DND-41 (cell line): ENCODE measurements around the gene MAP1LC3C.

ENCODE experiments used
- ATAC-seq: fragments of 200-7000 bp; cut with Tn5 transposase; 3 replicates; pipeline ENCODE4 v1.9.1; 2021; ENCODE audit warnings: low read depth; ENCODE audit not compliant: insufficient read depth
- DNase-seq: peaks from one replicate; pipeline ENCODE4 v3.0.0-alpha.2; 2020
- H2AFZ ChIP-seq: 2 replicates; pipeline ENCODE4 v1.6.0; 2012; ENCODE audit warnings: low read depth, low read length
- H3K27ac ChIP-seq: 2 replicates; pipeline ENCODE4 v1.5.1; 2012; ENCODE audit warnings: low read length, inconsistent platforms
- H3K27me3 ChIP-seq: fragments of 200-600 bp; sonication (generic); 2 replicates; pipeline ENCODE4 v1.6.0; 2012; ENCODE audit warnings: low read length, mild to moderate bottlenecking, inconsistent platforms; ENCODE audit not compliant: insufficient read depth, poor library complexity
- H3K36me3 ChIP-seq: 2 replicates; pipeline ENCODE4 v1.5.1; 2012; ENCODE audit warnings: low read length, inconsistent platforms; ENCODE audit not compliant: insufficient read depth
- H3K4me1 ChIP-seq: 2 replicates; pipeline ENCODE4 v1.5.1; 2012; ENCODE audit warnings: mild to moderate bottlenecking, low read length; ENCODE audit not compliant: insufficient read depth
- H3K4me2 ChIP-seq: 2 replicates; pipeline ENCODE4 v1.6.0; 2012; ENCODE audit warnings: mild to moderate bottlenecking, moderate library complexity, low read length, inconsistent platforms; ENCODE audit not compliant: insufficient read depth
- H3K4me3 ChIP-seq, 2 experiments: fragments of 200-600 bp in 1 of 2; shearing (Covaris generic) in 1 of 2; 2 replicates each; pipeline ENCODE4 v1.5.1; 2012 to 2016; ENCODE audit warnings: inconsistent platforms in 2 of 2, low read length in 2 of 2, mild to moderate bottlenecking in 2 of 2, low read depth in 1 of 2, moderate library complexity in 1 of 2
- H3K79me2 ChIP-seq: 2 replicates; pipeline ENCODE4 v1.6.0; 2012; ENCODE audit warnings: low read length, inconsistent platforms; ENCODE audit not compliant: insufficient read depth
- H3K9ac ChIP-seq: 2 replicates; pipeline ENCODE4 v1.6.0; 2012; ENCODE audit warnings: low read depth, mild to moderate bottlenecking, inconsistent platforms, low read length, moderate library complexity
- H3K9me3 ChIP-seq: 2 replicates; pipeline ENCODE4 v1.5.1; 2012; ENCODE audit warnings: low read length, moderate library complexity, mild to moderate bottlenecking, inconsistent platforms; ENCODE audit not compliant: insufficient read depth, severe bottlenecking
- H4K20me1 ChIP-seq: 2 replicates; pipeline ENCODE4 v1.6.0; 2012; ENCODE audit warnings: low read length; ENCODE audit not compliant: insufficient read depth
- EZH2 ChIP-seq: IDR thresholded peaks from 3 replicates; pipeline ENCODE4 v1.6.1; 2012; ENCODE audit warnings: borderline replicate concordance, low read depth, mild to moderate bottlenecking, moderate library complexity, low read length, inconsistent platforms; ENCODE audit not compliant: severe bottlenecking
- TF ChIP-seq, protein P1 (sequence below): IDR thresholded peaks from 2 replicates; pipeline ENCODE4 v1.5.1; 2012; ENCODE audit warnings: borderline replicate concordance, low read length, moderate library complexity, mild to moderate bottlenecking; ENCODE audit not compliant: poor library complexity, severe bottlenecking; ENCODE audit errors: extremely low read depth

The MAP1LC3C gene

DNA sequence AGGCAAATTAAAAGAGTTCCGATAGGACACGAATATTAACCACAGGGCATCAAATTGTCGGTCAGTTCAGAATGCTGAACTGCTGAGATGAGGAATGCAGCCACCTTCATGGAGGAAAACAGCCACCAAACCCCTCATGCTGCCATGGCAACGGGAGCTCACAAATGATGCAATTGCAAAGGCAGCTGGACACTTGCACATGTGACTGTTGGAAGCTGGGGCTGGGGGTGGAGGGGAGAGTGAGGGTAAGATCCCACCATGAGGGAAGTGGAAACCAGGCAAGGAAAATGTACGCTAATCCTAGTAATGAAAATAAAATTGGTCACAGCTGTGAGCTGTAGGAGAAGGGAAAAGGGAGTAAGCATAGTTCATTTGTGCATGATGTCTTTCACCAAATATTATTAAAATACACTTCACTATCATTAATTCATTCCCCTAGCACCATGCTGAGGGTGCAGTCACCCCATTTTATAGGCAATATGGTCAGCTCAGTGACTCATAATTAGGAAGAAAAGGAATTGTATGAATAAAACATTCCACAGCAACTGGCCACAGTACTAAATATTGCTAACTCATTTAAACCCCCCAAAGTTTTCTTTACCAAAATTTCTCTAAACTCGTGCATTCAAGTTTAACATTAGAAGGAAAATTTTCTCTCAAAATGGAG lies 26.1 kb downstream of the MAP1LC3C start:
- no peaks in the 10 kb centered on the region for H3K4me1 ChIP-seq
- no peaks in the 10 kb centered on the region for H3K79me2 ChIP-seq
- ATAC-seq (no peak), DNase-seq (no peak)
- no peak overlapping the region for H3K4me2 ChIP-seq
- no peaks in the 10 kb centered on the region for H3K27me3 ChIP-seq
- H3K36me3 ChIP-seq, result no peaks in the 10 kb centered on the region
- H4K20me1 ChIP-seq, result no peaks in the 10 kb centered on the region
- H3K9me3 ChIP-seq, result no peaks in the 10 kb centered on the region
- H3K27ac ChIP-seq, result no peak overlapping the region
- no peak for TF ChIP-seq EZH2
- TF ChIP-seq, protein P1, sequence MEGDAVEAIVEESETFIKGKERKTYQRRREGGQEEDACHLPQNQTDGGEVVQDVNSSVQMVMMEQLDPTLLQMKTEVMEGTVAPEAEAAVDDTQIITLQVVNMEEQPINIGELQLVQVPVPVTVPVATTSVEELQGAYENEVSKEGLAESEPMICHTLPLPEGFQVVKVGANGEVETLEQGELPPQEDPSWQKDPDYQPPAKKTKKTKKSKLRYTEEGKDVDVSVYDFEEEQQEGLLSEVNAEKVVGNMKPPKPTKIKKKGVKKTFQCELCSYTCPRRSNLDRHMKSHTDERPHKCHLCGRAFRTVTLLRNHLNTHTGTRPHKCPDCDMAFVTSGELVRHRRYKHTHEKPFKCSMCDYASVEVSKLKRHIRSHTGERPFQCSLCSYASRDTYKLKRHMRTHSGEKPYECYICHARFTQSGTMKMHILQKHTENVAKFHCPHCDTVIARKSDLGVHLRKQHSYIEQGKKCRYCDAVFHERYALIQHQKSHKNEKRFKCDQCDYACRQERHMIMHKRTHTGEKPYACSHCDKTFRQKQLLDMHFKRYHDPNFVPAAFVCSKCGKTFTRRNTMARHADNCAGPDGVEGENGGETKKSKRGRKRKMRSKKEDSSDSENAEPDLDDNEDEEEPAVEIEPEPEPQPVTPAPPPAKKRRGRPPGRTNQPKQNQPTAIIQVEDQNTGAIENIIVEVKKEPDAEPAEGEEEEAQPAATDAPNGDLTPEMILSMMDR, result no peak
- no peak overlapping the region for H2AFZ ChIP-seq
- no peak overlapping the region for H3K9ac ChIP-seq
- no peak overlapping the region for H3K4me3 ChIP-seq

DNA sequence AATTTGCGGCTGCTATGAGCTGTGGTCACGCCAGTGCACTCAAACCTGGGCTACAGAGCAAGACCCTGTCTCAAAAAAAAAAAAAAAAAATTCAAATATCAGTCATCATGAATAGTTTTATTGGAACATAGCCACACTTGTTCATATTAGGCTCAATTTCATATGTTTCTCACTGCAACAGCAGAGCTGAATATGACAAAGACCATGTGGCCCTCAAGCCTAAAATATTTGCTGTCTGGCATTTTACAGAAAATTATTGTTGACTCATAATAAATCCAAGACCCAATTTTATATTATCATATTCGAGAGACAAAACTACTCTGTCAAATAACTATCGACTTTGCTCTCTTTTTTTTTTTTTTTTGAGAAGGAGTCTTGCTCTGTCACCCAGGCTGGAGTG lies 30.3 kb downstream of the MAP1LC3C start:
- H3K27ac ChIP-seq, result no peak overlapping the region
- TF ChIP-seq, protein P1, result no peak
- TF ChIP-seq EZH2, result no peak
- H3K9ac ChIP-seq, result no peak overlapping the region
- H3K79me2 ChIP-seq, result no peaks in the 10 kb centered on the region
- no peak for ATAC-seq
- no peak overlapping the region for H3K4me3 ChIP-seq
- no peaks in the 10 kb centered on the region for H4K20me1 ChIP-seq
- no peaks in the 10 kb centered on the region for H3K9me3 ChIP-seq
- H3K27me3 ChIP-seq, result no peaks in the 10 kb centered on the region
- H3K36me3 ChIP-seq, result no peaks in the 10 kb centered on the region
- no peak overlapping the region for H2AFZ ChIP-seq
- no peak overlapping the region for H3K4me2 ChIP-seq
- H3K4me1 ChIP-seq, result no peaks in the 10 kb centered on the region
- DNase-seq, result no peak

DNA sequence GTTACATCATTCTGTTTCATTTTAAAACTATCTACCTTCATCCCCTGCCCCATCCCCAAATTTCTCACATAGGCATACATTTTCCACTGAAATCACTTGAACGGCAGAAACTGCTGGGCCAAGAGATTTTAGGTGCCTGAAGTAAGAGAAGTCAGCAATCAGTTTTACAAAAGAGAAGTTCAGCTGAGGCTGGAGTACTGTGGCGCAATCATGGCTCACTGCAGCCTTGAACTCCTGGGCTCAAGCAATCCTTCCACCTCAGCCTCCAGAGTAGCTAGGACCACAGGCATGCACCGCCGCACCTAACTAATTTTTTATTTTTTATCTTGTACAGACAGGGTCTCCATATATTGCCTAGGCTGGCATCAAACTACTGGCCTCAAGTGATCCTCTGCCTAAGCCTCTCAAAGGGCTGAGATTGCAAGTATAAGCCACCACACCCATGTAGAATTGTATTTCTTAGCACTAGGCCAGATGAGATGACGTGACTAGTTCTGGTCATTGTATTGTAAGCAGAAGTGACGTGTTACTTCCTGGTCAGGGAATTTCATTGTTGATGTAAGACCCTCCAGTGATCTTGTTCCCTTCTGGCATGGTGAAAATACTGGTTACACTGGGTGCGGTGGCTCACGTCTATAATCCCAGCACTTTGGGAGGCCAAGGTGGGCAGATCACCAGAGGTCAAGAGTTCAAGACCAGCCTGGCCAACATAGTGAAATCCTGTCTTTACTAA lies 34.2 kb downstream of the MAP1LC3C start:
- no peak overlapping the region for H3K4me3 ChIP-seq
- DNase-seq, result no peak

More for the DNA sequence above, 34.2 kb downstream of the MAP1LC3C start:
- H3K79me2 ChIP-seq, result no peaks in the 10 kb centered on the region
- no peaks in the 10 kb centered on the region for H3K9me3 ChIP-seq
- H3K27ac ChIP-seq, result no peak overlapping the region
- no peak overlapping the region for H3K9ac ChIP-seq
- TF ChIP-seq, protein P1, result no peak
- TF ChIP-seq EZH2, result no peak
- no peaks in the 10 kb centered on the region for H3K4me1 ChIP-seq
- H3K27me3 ChIP-seq, result no peaks in the 10 kb centered on the region
- no peak for ATAC-seq
- no peaks in the 10 kb centered on the region for H4K20me1 ChIP-seq
- no peak overlapping the region for H2AFZ ChIP-seq
- H3K36me3 ChIP-seq, result no peaks in the 10 kb centered on the region
- H3K4me2 ChIP-seq, result no peak overlapping the region
